ENCODE data around the gene SKAP1. TPM values are rescaled to one million over a fixed set of nuclear protein-coding genes. Genes with fewer than 3 reads are reported as not detected.

Gene SKAP1
- total RNA-seq = 1 to 10 TPM in 1 of 4 donors, under 1 TPM in 2, not detected in 1; 0.42 to 1.0 (median 0.44) TPM
- polyA plus RNA-seq = under 1 TPM in 2 of 3 donors, not detected in 1; 0.09 to 0.12 TPM
- long read RNA-seq, donor 1 = 0 reads
- long read RNA-seq, donor 2 = 0 reads

- DNase-seq (peak in 1 of 2 donors; percentile 18), ATAC-seq (no peak)
- Histone ChIP-seq H3K36me3 (ENCODE audit: insufficient read depth in 1 of 2, low read depth in 1 of 2) (no peaks in the 10 kb centered on the region), H3K27ac (no peak within 1 kb of the TSS), H3K4me1 (no peaks in the 10 kb centered on the region), H3K9me3 (no peaks in the 10 kb centered on the region), H3K4me3 (peak within 1 kb of the TSS; percentile 32), H3K27me3 (ENCODE audit: insufficient read depth in 3 of 3, low read length in 2 of 3) (peaks cover 7 to 60% (median 11%) of the 10 kb centered on the region in 3 donors)
- intact Hi-C loops (cut with DNase I) = no loop called here
- no peak for TF ChIP-seq CTCF (IDR thresholded peaks at IDR 0.05)
- 16 to 19% (median 17%) methylated on average over 45 to 65 of the region's 65 CpGs for WGBS, 3 donors
These were observed at the start of gene SKAP1 for GRCh38 chr17:48429638-48430586. Gene SKAP1, minus strand, starts transcription at chr17:48430214.

GRCh38 chr17:48479014-48479402, 49.0 kb upstream of the SKAP1 start:
- H3K27ac ChIP-seq = no peak overlapping the region
- intact Hi-C loops (cut with DNase I) = no loop called here
- DNase-seq (no peak), ATAC-seq (no peak)
- 82 to 85% (median 82%) methylated on average over 2 of the region's 2 CpGs for WGBS, 3 donors
- TF ChIP-seq CTCF (IDR thresholded peaks at IDR 0.05) = no peak
- peaks cover 0 to 6% (median 4%) of the 10 kb centered on the region in 3 donors for H3K27me3 ChIP-seq (ENCODE audit: insufficient read depth in 3 of 3, low read length in 2 of 3)
- no peaks in the 10 kb centered on the region for H3K9me3 ChIP-seq
- H3K36me3 ChIP-seq (ENCODE audit: insufficient read depth in 1 of 2, low read depth in 1 of 2) = no peaks in the 10 kb centered on the region
- no peak overlapping the region for H3K4me3 ChIP-seq
- no peaks in the 10 kb centered on the region for H3K4me1 ChIP-seq

- Histone ChIP-seq H3K4me3 (no peak overlapping the region), H3K9me3 (no peaks in the 10 kb centered on the region), H3K27ac (no peak overlapping the region), H3K4me1 (no peaks in the 10 kb centered on the region), H3K36me3 (ENCODE audit: insufficient read depth in 1 of 2, low read depth in 1 of 2) (no peaks in the 10 kb centered on the region), H3K27me3 (ENCODE audit: insufficient read depth in 3 of 3, low read length in 2 of 3) (peaks cover 0 to 6% (median 4%) of the 10 kb centered on the region in 3 donors)
- WGBS, 3 donors = 73 to 75% (median 74%) methylated on average over 9 of the region's 9 CpGs
- TF ChIP-seq CTCF (IDR thresholded peaks at IDR 0.05) = no peak
- DNase-seq (no peak), ATAC-seq (no peak)
- intact Hi-C loops (cut with DNase I) = no loop called here
These were observed 48.4 kb upstream of the SKAP1 start for GRCh38 chr17:48478224-48479013.

- H3K36me3 ChIP-seq (ENCODE audit: insufficient read depth in 1 of 2, low read depth in 1 of 2) = no peaks in the 10 kb centered on the region
- 14 to 35% (median 33%) methylated on average over 1 of the region's 1 CpG for WGBS, 3 donors
- H3K4me1 ChIP-seq = no peaks in the 10 kb centered on the region
- H3K27me3 ChIP-seq (ENCODE audit: insufficient read depth in 3 of 3, low read length in 2 of 3) = peaks cover 0 to 14% (median 6%) of the 10 kb centered on the region in 3 donors
- DNase-seq (no peak), ATAC-seq (no peak)
- no peak for TF ChIP-seq CTCF (IDR thresholded peaks at IDR 0.05)
- H3K4me3 ChIP-seq = no peak overlapping the region
- H3K27ac ChIP-seq = no peak overlapping the region
- intact Hi-C loops (cut with DNase I) = no loop called here
- no peaks in the 10 kb centered on the region for H3K9me3 ChIP-seq
These were observed 47.2 kb upstream of the SKAP1 start for GRCh38 chr17:48477221-48477620.
